ENCODE measurements around the gene FBLN7.

GRCh38 chr2:112089375-112089774, 48.8 kb upstream of the FBLN7 start:
- TF ChIP-seq EZH2 (IDR thresholded peaks at IDR 0.05; ENCODE audit: low read depth, unreplicated experiment) = no peak
- TF ChIP-seq CTCF (conservative IDR thresholded peaks at IDR 0.05; ENCODE audit: low read depth in 2 of 2) = no peak
- TF ChIP-seq CREB1 (CRISPR knock-in tag; IDR thresholded peaks at IDR 0.05; ENCODE audit: low read depth) = no peak
- TF ChIP-seq POLR2AphosphoS5 (IDR thresholded peaks at IDR 0.05; ENCODE audit: low read depth) = no peak
- TF ChIP-seq EZH2phosphoT487 (IDR thresholded peaks at IDR 0.05; ENCODE audit: unreplicated experiment) = no peak
- no peak for TF ChIP-seq REST (IDR thresholded peaks at IDR 0.05; ENCODE audit: unreplicated experiment)
- TF ChIP-seq JUNB (IDR thresholded peaks at IDR 0.05; ENCODE audit: unreplicated experiment) = no peak
- no peak for TF ChIP-seq STAT1 (IDR thresholded peaks at IDR 0.05; ENCODE audit: unreplicated experiment)
- TF ChIP-seq ETS1 (IDR thresholded peaks at IDR 0.05) = no peak
- TF ChIP-seq ZNF114 (CRISPR knock-in tag; IDR thresholded peaks at IDR 0.05) = no peak
- no peak for TF ChIP-seq NANOG (IDR thresholded peaks at IDR 0.05; ENCODE audit: borderline replicate concordance)
- TF ChIP-seq ZNF331 (CRISPR knock-in tag; IDR thresholded peaks at IDR 0.05; ENCODE audit: low read depth) = no peak
- TF ChIP-seq ZNF462 (CRISPR knock-in tag; IDR thresholded peaks at IDR 0.05) = no peak

All from GM23338 (cell line).